Activated T-cell treated with anti-CD3 and anti-CD28 coated beads, Interleukin-2, amount 50 U/mL, for 4 hours (primary cell): Measurements from ENCODE around the gene RXFP3. TPM values are rescaled to one million over a fixed set of nuclear protein-coding genes. Genes with fewer than 3 reads are reported as not detected.
"Not testable (repeated sequence)": the region's sequence is repeated elsewhere in the genome, so short reads cannot be mapped to it uniquely, and the experiment has no call there.

Experiments
- ATAC-seq, 2 donors: fragments of 200-7000 bp; cut with Tn5 transposase; one replicate each; pipeline ENCODE4 v1.10.0; 2021
- DNase-seq: peaks from one replicate; pipeline ENCODE4 v3.0.0-alpha.2; 2020
- H3K27me3 Mint-ChIP-seq: one replicate; pipeline ENCODE4 v1.8.0; 2021; ENCODE audit warnings: low read depth, mixed read lengths
- H3K36me3 Mint-ChIP-seq: one replicate; pipeline ENCODE4 v1.8.0; 2022; ENCODE audit warnings: mixed read lengths; ENCODE audit not compliant: insufficient read depth
- H3K4me1 Mint-ChIP-seq: one replicate; pipeline ENCODE4 v1.8.0; 2021; ENCODE audit warnings: low read depth, mixed read lengths
- H3K4me3 Mint-ChIP-seq: one replicate; pipeline ENCODE4 v1.8.0; 2021; ENCODE audit warnings: mild to moderate bottlenecking, moderate library complexity, mixed read lengths
- H3K9me3 Mint-ChIP-seq: one replicate; pipeline ENCODE4 v1.8.0; 2021; ENCODE audit warnings: mixed read lengths
- total RNA-seq, 3 donors: library from RNA; stranded (reverse); gene quantifications; one replicate each; pipeline ENCODE4 v1.2.1, GENCODE V29; 2021

Gene RXFP3
- total RNA-seq, 3 donors from 2014 or later: not detected

DNA sequence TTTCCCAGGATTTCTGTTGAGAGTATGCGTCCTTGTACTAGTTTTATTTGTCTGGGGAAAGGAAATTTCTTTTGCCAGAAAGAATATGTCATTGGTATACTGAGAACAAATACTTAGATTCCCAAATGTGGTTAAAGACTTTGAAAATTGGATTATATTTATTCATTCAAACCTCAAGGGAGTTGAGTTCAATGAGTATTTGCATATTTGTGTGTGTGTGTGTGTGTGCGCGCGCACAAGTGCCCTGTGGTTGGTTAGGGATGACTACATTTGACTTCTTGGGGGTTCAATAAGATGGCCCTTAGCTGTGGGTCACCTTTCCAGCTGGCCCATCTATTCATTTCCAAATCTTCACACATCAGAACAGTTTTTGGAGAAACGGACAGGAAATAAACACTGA lies 4.9 kb downstream of the RXFP3 start:
- Mint-ChIP-seq H3K4me3 (no peak overlapping the region), H3K27me3 (peaks cover 64% of the 10 kb centered on the region)

DNA sequence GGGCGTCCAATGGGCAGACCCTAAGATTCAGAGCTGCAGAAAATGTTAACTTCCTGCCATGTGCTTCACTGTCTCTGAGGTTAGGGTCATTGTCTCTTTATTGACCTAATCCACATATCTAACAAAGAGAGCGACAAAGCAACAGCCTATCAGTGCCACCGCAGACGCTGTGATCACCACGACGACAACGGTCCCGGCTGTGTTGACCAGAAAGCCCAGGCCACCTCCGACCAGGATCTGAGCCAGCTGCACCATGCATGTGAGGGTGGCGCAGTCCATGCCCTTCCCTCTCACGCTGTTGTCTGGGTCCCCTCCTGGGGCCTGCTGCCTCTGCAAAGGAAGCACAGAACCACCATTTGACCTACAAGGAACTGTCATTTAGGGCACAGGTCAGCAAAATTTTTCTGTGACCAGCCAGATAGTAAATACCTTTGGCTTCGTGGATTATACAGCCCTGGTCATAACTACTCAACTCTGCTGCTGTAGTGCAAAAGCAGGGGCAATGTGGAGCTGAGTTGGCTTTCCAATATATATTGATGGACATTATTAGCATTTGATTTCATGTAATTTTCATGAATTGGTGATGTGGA lies 8.5 kb downstream of the RXFP3 start:
- Mint-ChIP-seq H3K9me3 (peaks cover 4% of the 10 kb centered on the region), H3K4me3 (no peak overlapping the region), H3K4me1 (no peaks in the 10 kb centered on the region), H3K36me3 (no peaks in the 10 kb centered on the region), H3K27me3 (peaks cover 38% of the 10 kb centered on the region)
- DNase-seq (no peak), ATAC-seq (no peak)

More for the DNA sequence above, 4.9 kb downstream of the RXFP3 start:
- Mint-ChIP-seq H3K36me3 (no peaks in the 10 kb centered on the region), H3K9me3 (no peaks in the 10 kb centered on the region), H3K4me1 (no peaks in the 10 kb centered on the region)
- no peak for ATAC-seq
- DNase-seq: no peak

DNA sequence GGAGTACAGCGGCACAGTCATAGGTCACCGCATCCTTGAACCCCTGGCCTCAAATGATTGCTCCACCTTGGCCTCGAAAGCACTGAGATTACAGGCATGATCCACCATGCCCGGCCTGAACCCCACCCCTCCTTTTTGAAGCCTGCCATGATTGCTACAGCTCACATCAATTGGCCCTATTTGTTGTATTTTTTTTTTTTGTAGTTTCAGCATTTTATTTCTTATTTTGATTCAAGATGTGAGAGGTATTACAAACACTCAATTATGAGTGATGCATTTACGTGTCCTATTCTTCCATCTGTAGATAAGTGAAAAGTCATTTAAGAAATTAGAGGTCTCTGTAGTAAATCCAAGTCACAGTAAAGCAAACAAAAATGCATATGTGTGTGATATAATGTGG lies 16.0 kb downstream of the RXFP3 start:
- peaks cover 12% of the 10 kb centered on the region for H3K9me3 Mint-ChIP-seq
- not testable (repeated sequence) for H3K36me3 Mint-ChIP-seq, H3K4me1 Mint-ChIP-seq, DNase-seq, ATAC-seq, H3K27me3 Mint-ChIP-seq, H3K4me3 Mint-ChIP-seq

DNA sequence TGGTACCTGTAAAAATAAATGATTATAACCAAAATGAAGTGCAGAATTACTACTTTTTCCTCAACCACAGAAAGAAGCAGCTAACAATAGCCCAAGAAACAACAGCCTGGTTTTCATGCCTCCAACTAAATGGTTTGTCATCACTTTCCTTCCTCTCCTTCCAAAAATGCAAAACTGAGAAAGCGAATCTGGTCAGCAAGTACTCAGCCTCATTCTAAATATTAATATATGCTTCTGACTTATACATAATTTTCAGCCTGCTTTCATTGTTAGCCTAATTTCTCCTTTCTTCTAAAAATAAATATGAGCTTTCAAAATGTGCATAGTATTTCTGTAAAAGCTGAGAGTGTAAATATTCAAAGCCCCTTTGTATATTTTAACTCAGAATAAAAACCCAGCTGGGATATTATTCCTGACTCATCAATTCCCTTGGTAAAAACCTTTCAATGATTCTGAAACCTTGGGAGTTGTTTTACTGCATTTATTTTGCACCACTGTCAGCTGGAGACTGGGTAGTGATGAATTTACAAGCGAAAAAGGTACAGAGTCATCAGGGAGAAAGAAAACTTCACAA lies 21.5 kb downstream of the RXFP3 start:
- no peak for ATAC-seq
- Mint-ChIP-seq H3K27me3 (peaks cover 6% of the 10 kb centered on the region), H3K36me3 (no peaks in the 10 kb centered on the region), H3K4me1 (no peaks in the 10 kb centered on the region), H3K4me3 (no peak overlapping the region), H3K9me3 (peaks cover 9% of the 10 kb centered on the region)
- DNase-seq: no peak

DNA sequence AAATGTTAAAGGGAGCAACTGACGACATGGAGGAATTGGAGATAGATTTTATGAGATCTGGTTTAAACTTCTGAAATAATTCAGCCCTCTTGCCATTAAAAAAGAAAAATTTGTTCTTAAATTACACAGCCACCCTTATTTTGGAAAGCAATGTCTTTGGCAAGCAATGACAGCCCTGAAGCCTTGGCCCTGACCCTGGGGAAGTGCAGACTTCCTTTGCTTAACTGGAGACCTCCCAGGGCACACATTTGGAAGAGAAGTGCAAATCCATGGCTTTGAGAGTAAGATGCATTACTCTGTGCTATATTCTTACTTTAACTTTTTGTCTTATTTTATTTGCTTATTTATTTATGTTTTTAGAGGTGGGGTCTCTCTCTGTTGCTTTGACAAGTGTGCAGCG lies 22.0 kb downstream of the RXFP3 start:
- ATAC-seq: no peak
- Mint-ChIP-seq H3K36me3 (no peaks in the 10 kb centered on the region), H3K9me3 (peaks cover 9% of the 10 kb centered on the region), H3K4me3 (no peak overlapping the region), H3K27me3 (peaks cover 6% of the 10 kb centered on the region), H3K4me1 (no peaks in the 10 kb centered on the region)
- DNase-seq: no peak

DNA sequence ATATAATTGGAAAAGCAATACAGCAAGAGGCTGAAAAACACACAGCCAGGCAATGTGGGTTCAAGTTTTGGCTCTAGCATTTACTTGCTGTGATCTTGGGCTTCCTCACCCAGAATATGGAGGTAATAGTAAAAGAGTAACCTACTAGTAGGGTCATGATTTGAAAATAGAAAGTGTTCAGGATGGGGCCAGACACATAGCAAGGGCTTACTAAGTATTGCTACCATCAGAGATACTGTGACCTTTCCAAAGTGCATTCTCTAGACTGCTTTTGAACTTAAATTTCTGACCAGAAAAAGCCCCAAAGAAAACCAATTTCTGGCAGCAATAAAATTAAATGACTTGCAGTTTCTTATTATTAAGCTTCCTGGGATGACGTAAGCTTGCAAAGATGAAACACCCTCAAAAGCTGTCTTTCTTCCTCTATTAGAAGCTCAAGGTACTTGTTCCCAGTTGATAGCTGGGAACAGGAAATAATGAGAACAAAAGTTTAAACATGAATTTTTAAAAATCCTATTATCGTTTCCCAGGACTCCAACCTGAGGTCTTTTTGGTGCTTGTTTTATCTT lies 28.0 kb downstream of the RXFP3 start:
- ATAC-seq (no peak), DNase-seq (no peak)
- Mint-ChIP-seq H3K36me3 (no peaks in the 10 kb centered on the region), H3K4me1 (peaks cover 5% of the 10 kb centered on the region), H3K27me3 (no peaks in the 10 kb centered on the region), H3K4me3 (no peak overlapping the region), H3K9me3 (no peaks in the 10 kb centered on the region)

DNA sequence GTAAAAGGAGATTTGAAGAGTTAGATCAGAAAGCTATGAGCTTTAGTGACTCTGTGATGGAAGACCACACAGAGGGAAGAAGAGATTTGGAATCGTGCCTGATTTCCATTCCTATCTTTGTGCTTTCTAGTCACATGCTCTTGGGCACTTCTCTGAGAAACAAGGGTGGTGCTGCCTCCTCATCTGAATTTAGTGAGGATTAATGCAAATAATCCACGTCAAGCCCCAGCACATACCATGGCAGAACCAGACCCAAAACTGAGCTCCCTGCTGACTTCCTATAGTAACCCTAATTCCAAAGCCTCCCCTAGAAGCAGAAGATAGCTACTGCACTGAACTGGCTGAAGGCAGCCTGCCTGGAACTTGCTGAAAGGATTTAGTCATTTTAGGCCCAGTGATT lies 30.6 kb downstream of the RXFP3 start:
- Mint-ChIP-seq H3K9me3 (no peaks in the 10 kb centered on the region), H3K27me3 (no peaks in the 10 kb centered on the region), H3K4me3 (no peak overlapping the region), H3K36me3 (no peaks in the 10 kb centered on the region), H3K4me1 (peaks cover 5% of the 10 kb centered on the region)
- ATAC-seq (no peak), DNase-seq (no peak)

DNA sequence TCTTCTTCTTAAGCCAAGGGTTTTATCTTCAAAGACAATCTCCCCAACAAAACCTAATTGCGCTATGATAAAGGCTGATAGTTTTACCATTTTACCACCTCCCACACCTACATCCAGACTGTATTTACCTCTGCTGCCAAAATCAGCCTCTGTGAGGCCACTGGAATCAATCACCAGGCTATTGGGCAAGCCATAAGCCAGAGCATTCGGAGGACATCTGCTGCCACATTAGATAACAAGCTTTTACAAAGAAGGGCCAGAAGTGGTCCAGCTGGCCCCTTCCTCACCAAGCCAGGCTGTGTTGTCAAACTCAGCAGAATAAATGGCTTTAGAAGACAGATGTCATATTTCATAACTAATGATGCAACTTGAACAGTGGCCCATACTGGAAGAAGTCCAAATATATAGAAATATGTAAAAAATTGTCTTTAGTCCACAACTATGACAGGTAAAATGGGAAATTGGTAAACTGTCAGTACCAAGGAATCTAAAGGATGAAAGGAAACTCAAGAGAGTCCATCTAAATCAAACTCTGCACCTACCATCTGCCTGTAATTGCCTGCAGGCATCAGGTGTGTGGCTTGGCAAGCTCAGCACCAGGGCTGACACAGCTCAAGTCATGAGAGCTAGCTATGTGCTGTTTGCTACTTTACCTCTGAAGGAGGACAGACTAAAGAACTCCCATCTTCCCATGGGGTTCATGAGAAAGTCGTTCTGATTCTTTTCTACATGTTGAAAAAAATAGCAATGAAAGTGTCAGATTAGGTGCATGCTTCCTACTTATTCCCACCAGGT lies 32.2 kb downstream of the RXFP3 start:
- DNase-seq: no peak
- Mint-ChIP-seq H3K27me3 (peaks cover 2% of the 10 kb centered on the region), H3K4me1 (peaks cover 8% of the 10 kb centered on the region), H3K4me3 (no peak overlapping the region), H3K36me3 (no peaks in the 10 kb centered on the region), H3K9me3 (no peaks in the 10 kb centered on the region)
- ATAC-seq: no peak

DNA sequence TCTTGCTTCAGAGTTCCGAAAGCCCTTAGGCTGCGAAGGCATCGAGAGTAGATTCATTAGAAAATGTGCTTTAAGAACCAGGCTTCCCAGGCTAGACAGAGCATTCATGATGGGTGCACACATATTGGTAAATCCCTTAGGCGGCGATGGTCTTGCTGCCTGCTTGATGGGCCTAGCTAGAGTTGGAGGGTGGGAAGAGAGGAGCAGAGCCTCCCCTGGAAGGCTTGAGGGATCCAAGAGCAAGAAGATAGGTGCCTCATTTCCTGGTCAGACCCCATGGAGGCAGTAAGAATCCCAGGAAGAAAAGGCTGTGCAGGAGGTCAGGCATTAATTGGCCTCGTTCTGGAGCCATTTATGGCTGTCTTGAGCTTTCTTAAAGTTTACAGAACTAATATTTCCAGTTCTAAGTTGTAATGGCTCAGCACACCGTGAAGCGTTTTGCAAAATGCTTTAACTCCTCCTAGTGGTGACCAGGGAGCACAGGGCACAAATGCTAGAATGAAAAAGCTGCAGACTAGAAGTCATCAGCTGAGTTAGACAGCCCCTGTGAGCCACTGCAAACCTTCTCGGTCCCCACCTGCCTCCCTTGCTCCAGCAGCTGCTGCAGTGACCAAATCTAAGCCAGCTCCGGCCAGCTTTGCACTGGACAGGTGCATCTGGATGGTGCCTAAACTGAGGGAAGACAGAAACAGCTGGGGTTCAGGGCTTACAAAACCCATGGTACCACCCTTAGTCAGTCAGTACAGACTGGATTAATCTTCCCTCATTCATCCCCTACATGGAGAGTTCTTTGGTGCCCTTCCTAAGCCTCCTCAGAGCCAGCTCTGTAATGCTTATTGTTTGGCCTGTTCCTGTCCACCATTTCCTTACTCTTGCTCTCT lies 33.6 kb downstream of the RXFP3 start:
- H3K4me3 Mint-ChIP-seq: no peak overlapping the region
- H3K4me1 Mint-ChIP-seq: peaks cover 6% of the 10 kb centered on the region
- peaks cover 2% of the 10 kb centered on the region for H3K27me3 Mint-ChIP-seq
- DNase-seq: no peak
- no peaks in the 10 kb centered on the region for H3K9me3 Mint-ChIP-seq
- ATAC-seq: peak in 1 of 2 donors; percentile 43
- no peaks in the 10 kb centered on the region for H3K36me3 Mint-ChIP-seq

DNA sequence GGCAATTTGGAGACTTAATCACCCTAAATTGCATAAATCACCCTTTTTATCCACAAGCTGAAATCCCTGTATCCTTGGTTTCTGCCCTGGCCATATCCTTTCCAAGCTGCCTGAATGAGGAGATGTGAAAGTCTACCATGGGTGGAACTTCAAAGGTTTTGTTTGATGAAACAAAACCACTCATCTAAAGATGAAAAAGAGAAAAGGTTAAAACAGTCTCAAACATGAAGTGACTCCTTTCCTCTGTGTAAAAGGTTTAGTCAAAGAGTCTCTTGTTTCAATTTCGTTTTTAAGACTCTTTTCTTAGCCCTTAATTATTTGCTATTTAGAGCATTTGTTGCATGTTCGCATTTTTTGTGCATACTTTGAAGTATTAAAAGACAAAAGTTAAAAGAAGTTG lies 37.1 kb downstream of the RXFP3 start:
- no peaks in the 10 kb centered on the region for H3K36me3 Mint-ChIP-seq
- H3K9me3 Mint-ChIP-seq: no peaks in the 10 kb centered on the region
- peaks cover 2% of the 10 kb centered on the region for H3K27me3 Mint-ChIP-seq
- no peak for DNase-seq
- H3K4me3 Mint-ChIP-seq: no peak overlapping the region
- ATAC-seq: peak; percentile 65 to 67
- peaks cover 4% of the 10 kb centered on the region for H3K4me1 Mint-ChIP-seq

DNA sequence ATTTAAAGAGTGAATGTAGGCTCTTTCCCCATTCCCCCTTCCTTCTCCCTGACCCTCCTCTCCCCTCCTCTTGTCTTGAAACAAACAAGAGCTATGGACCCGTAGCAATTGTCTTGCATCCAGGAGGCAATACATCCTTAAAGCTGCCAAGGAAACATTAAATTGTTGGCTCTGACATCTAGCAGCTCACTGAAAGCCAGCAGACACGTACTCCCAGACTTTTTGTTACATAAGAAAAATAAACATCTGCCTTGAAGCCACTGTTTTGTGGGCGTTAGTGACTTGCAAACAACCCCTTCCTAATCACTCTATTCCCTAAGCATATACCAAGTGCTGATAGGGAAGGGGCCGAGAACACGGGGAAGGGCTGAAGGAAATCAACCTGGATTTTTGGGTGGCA lies 39.7 kb downstream of the RXFP3 start:
- no peak for ATAC-seq
- Mint-ChIP-seq H3K27me3 (peaks cover 2% of the 10 kb centered on the region), H3K4me3 (no peak overlapping the region), H3K9me3 (no peaks in the 10 kb centered on the region), H3K4me1 (peaks cover 4% of the 10 kb centered on the region), H3K36me3 (no peaks in the 10 kb centered on the region)
- DNase-seq: no peak

DNA sequence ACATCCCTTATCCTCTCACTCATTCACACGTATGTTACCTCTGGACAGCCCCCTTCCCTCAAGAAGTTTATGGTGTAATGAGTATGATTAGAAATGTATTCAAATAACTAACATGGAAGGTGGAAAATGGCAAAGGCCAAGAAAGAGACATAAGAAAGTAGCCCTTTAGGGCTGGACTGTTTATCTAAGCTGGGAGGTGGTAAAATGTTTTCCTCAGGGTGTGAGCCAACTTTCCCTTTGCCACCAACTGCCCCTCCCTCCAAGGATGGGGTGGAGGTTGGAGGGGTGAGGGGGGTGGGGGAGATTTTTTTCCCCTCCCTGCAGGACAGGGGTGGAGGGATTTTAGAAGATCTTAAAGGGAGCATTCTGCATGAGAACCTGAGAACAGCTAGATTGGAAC lies 40.1 kb downstream of the RXFP3 start:
- no peak for DNase-seq
- H3K36me3 Mint-ChIP-seq: no peaks in the 10 kb centered on the region
- H3K27me3 Mint-ChIP-seq: peaks cover 2% of the 10 kb centered on the region
- no peak for ATAC-seq
- no peaks in the 10 kb centered on the region for H3K9me3 Mint-ChIP-seq
- H3K4me3 Mint-ChIP-seq: no peak overlapping the region
- H3K4me1 Mint-ChIP-seq: peaks cover 4% of the 10 kb centered on the region

DNA sequence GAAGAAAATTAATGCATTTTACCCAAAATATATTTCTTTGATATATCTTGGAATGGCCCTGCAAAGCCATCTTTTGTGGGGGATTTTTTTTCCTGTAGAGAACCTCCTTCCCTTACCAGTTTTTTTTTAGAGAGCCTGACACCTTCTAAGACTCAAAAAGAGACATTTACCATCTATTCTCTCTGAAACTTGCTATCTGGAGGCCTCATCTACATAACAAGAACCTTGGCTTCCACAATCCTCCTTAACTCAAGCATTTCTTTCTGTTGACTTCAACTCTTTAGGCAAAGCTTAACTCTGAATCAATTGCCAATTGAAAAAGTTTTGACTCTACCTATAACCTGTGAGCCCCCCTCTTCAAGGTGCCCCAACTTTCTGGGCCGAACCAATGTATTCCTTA lies 42.1 kb downstream of the RXFP3 start:
- DNase-seq (no peak), ATAC-seq (no peak)
- Mint-ChIP-seq H3K9me3 (no peaks in the 10 kb centered on the region), H3K27me3 (no peaks in the 10 kb centered on the region), H3K4me1 (peaks cover 3% of the 10 kb centered on the region), H3K36me3 (no peaks in the 10 kb centered on the region), H3K4me3 (no peak overlapping the region)

DNA sequence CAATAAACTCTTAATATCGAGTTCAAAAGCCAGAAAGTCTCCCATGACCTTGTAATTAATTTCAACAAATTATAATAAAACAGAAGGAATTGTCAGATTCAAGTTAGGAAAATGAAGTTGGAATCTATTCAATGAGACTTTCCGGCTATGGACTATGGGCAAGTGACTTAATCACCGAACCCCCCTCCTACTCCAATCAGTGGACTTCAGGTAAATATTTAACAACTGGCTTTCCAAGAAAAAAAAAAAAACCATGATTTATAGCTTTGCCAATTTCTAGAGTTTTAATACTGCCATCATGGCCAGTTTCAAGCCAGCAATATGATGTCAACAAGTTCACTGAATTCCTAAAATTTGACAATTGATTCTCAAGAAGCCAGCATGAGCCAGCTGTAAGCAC lies 43.8 kb downstream of the RXFP3 start:
- no peak for DNase-seq

More for the DNA sequence above, 43.8 kb downstream of the RXFP3 start:
- Mint-ChIP-seq H3K4me3 (no peak overlapping the region), H3K36me3 (no peaks in the 10 kb centered on the region), H3K9me3 (no peaks in the 10 kb centered on the region), H3K4me1 (no peaks in the 10 kb centered on the region), H3K27me3 (no peaks in the 10 kb centered on the region)
- no peak for ATAC-seq
